ENCODE results near the gene CCT8.

CCT8 gene, protein sequence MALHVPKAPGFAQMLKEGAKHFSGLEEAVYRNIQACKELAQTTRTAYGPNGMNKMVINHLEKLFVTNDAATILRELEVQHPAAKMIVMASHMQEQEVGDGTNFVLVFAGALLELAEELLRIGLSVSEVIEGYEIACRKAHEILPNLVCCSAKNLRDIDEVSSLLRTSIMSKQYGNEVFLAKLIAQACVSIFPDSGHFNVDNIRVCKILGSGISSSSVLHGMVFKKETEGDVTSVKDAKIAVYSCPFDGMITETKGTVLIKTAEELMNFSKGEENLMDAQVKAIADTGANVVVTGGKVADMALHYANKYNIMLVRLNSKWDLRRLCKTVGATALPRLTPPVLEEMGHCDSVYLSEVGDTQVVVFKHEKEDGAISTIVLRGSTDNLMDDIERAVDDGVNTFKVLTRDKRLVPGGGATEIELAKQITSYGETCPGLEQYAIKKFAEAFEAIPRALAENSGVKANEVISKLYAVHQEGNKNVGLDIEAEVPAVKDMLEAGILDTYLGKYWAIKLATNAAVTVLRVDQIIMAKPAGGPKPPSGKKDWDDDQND
- long read RNA-seq, donor 1, transcript CCT8-210 (5 exons, 1,326 nt) = minor isoform, 7 of 198 reads
- long read RNA-seq, donor 1, transcript CCT8-201 (15 exons, 2,005 nt) = major isoform, 77 of 198 reads
- long read RNA-seq, donor 1, partial matches to known transcripts = 103 of 198 reads
- long read RNA-seq, donor 1, other reads (novel, unspliced or antisense) = 11 of 198 reads
- long read RNA-seq, donor 2, transcript CCT8-210 (5 exons, 1,326 nt) = minor isoform, 5 of 84 reads
- long read RNA-seq, donor 2, transcript CCT8-201 (15 exons, 2,005 nt) = major isoform, 23 of 84 reads
- long read RNA-seq, donor 2, partial matches to known transcripts = 50 of 84 reads
- long read RNA-seq, donor 2, other reads (novel, unspliced or antisense) = 5 of 84 reads
- long read RNA-seq, donor 3, transcript CCT8-210 (5 exons, 1,326 nt) = minor isoform, 5 of 63 reads
- long read RNA-seq, donor 3, transcript CCT8-201 (15 exons, 2,005 nt) = major isoform, 28 of 63 reads
- long read RNA-seq, donor 3, partial matches to known transcripts = 30 of 63 reads
- long read RNA-seq, donor 3, other reads (novel, unspliced or antisense) = 0 of 63 reads
- long read RNA-seq, donor 4, transcript CCT8-210 (5 exons, 1,326 nt) = minor isoform, 5 of 111 reads
- long read RNA-seq, donor 4, transcript CCT8-201 (15 exons, 2,005 nt) = major isoform, 29 of 111 reads
- long read RNA-seq, donor 4, partial matches to known transcripts = 72 of 111 reads
- long read RNA-seq, donor 4, other reads (novel, unspliced or antisense) = 5 of 111 reads
- long read RNA-seq, donor 5, transcript CCT8-201 (15 exons, 2,005 nt) = major isoform, 100 of 207 reads
- long read RNA-seq, donor 5, partial matches to known transcripts = 102 of 207 reads
- long read RNA-seq, donor 5, other reads (novel, unspliced or antisense) = 0 of 207 reads
- long read RNA-seq, donor 6, transcript CCT8-201 (15 exons, 2,005 nt) = major isoform, 47 of 124 reads
- long read RNA-seq, donor 6, partial matches to known transcripts = 68 of 124 reads
- long read RNA-seq, donor 6, other reads (novel, unspliced or antisense) = 6 of 124 reads
- long read RNA-seq, donor 7, transcript CCT8-201 (15 exons, 2,005 nt) = major isoform, 71 of 201 reads
- long read RNA-seq, donor 7, partial matches to known transcripts = 117 of 201 reads
- long read RNA-seq, donor 7, other reads (novel, unspliced or antisense) = 9 of 201 reads
- long read RNA-seq, donor 8, transcript CCT8-201 (15 exons, 2,005 nt) = major isoform, 38 of 107 reads
- long read RNA-seq, donor 8, partial matches to known transcripts = 59 of 107 reads
- long read RNA-seq, donor 8, other reads (novel, unspliced or antisense) = 7 of 107 reads

- DNase-seq = peak; percentile 87
Measured at GRCh38 chr21:29073222-29074006, at the start of gene CCT8. TSS of gene CCT8 (minus strand) at chr21:29073648. CDS start at chr21:29073590, 58 bp downstream.

- DNase-seq = no peak
Measured at GRCh38 chr21:29121759-29122158, 48.3 kb upstream of the CCT8 start.

- DNase-seq = no peak
Measured at GRCh38 chr21:29117372-29117955, 44.0 kb upstream of the CCT8 start.

DNA sequence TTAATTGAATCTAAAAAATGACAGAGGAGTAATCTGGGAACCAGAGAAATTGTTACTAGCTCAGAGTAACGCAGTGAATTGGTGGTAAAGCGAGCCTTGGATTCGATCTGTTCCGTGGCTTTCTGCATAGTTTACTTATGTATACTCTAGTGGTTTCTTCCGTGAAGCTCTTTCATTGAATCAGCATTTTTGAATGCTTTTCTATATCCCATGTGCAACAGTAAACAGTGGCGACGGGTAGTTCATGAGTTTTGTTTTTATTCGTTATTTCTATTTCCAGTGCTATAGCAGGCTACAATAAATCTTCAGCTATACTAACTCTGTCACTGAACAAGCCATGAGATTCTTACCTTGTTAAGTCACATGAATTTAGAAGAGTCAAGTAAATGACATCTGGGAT, 42.5 kb upstream of the CCT8 start:
- no peak for DNase-seq

DNA sequence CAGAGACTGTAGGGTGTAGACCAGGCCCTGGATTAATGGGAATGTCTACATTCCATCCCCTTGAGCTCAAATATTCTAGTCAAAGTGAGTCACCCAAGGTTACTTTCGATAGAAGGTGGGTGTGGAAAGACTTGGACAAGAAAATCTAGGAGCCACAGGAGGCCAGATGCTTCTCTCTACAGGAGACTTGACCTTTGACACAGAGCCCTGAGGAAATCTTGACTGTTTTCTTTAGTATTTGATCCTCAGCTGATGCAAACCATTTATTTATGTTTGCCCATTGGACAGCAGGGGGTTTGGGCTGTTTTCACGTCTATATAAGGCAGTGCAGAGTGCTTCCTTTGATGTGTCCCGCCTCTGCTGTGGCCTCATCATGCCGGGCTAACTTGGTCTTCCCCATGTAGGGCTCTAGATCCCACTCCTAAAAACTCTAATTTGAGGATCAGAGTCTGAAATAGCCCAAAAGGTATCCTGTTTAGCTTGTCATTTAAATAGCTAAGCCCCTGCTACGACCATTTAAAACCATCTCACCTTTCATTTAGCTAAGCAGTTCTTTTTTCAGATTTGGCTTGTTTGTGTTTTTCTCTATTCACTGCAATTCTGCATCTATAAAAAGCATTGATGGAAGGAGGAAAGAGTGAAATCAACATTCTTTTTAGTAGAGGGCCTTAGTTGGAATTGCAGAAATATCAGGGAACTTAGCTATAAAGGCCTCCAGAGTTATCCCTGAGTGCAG, 41.5 kb upstream of the CCT8 start:
- DNase-seq = no peak

DNA sequence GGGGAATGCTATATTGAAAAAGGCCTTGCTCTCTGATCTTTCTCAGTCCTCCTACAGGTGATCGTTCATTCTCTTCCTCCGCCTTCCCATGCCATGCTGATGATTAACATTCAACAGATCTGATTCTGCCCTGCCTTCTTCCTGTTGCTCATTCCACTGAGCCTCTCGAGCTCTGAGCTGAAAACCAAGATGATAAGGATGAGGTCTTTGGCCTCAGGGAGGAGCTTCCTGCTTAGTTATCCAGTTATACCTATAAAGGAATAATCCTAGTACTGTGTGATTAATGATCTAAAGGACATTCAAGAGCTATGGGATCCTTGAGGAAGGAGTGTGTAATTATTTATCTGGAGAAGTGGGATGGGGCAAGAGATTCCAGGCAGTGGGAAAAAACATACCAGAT, 31.8 kb upstream of the CCT8 start:
- no peak for DNase-seq

GRCh38 chr21:29104239-29104708, 30.8 kb upstream of the CCT8 start:
- DNase-seq = no peak

DNA sequence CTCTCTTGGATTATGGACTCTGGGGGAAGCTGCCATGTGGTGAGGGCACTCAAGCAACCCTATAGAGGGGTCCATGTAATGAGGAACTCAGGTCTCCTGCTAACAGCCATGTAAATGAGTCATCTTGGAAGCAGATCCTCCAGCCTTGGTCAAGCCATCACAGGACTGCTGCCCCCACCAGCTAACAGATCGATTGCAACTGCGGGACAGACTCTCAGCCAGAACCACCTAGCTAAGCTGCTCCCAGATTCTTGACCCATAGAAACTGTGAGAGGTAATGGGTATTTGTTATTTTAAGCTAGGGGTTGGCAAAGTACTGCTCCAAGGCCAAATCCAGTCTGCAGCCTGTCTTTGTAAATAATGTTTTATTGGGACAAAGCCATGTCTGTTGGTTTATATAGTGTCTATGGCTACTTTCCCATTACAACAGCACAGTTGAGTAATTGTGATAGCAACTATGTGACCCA, 29.4 kb upstream of the CCT8 start:
- DNase-seq = no peak

- DNase-seq = no peak
Measured at GRCh38 chr21:29098156-29098555, 24.7 kb upstream of the CCT8 start.

- DNase-seq = no peak
Measured at GRCh38 chr21:29096218-29097015, 23.0 kb upstream of the CCT8 start.

DNA sequence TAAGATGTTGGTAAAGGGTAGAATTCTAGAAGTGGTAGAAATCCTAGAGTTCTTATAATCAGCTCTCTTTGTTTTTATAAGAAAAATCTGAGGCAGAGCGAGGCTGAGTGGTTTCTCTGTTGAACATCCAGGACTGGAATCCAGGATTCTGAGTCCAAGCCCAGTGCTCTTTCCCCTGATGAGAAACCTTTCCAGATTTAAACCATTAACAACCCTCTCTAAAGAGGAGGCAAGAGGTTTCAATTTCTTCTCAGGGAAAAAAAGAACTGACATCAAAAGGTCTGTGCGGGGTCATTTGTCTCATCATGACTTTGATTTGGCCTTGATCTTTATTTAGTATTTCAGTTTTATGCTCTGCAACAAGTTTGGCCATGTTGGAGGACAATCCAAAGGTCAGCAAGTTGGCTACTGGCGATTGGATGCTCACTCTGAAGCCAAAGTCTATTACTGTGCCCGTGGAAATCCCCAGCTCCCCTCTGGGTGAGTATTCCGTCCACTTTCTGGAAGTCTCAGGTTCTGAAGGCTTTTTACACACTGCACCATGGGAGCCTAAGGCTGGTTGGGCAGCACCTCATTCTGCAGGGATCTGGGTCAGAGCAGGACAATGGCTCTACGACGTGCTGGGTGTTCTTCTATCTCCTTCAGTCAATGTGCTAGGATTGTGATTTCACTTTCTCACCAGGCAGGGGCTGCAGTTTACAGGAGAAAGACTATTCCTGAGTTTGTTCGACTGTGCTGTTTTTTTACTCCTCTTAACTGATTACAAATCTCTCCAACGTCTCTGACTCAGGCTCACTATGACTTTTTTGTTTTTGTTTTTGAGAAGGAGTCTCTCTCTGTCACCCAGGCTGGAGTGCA, 18.9 kb upstream of the CCT8 start:
- DNase-seq = no peak

GRCh38 chr21:29091033-29091432, 17.6 kb upstream of the CCT8 start:
- DNase-seq = no peak

DNA sequence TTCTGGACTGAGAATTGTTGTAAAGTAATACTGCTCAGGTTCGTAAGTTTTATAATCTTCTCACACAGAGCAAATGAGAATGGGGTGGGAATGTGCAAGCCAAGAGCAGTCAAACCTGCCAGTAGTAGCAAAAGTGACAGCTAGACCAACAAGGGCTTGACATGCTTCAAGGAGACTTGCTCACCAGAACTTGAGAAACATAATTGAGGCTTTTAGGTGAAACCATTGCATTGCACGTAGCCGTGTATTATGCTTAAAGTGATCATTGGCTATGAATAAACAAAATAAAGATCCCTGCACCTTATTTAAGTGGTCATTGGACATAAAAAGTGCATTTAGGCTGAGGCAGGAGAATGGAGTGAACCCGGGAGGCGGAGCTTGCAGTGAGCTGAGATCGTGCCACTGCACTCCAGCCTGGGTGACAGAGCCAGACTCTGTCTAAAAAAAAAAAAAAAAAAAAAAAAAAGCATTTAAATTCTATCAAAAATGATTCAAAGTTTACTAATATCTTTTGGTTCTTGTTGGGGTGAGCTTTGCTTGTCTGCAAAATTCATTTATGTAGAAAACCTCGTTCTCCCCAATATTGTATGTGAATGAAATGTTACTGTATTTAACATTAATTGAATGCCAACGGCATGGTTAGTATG, 11.8 kb upstream of the CCT8 start:
- no peak for DNase-seq

GRCh38 chr21:29084372-29084771, 10.9 kb upstream of the CCT8 start:
- no peak for DNase-seq

DNA sequence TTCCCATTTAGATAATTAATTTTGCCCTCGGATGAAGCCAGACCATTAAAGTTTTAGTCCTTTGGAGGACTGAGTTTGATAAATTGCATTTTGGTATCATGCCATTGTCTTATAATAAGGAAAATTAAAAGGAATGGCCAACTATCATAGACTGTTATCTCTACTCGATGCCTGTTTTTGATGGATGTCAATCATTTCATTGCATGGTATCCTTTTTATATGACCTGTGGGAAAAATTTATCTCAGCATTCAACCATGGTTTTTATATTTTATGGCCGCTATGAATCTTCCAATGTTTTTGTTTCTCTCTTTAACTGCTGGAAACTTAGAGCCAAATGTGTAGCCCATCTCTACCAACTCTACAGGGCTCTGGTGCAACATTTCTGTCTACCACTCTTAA, 9.9 kb upstream of the CCT8 start:
- DNase-seq = no peak

DNA sequence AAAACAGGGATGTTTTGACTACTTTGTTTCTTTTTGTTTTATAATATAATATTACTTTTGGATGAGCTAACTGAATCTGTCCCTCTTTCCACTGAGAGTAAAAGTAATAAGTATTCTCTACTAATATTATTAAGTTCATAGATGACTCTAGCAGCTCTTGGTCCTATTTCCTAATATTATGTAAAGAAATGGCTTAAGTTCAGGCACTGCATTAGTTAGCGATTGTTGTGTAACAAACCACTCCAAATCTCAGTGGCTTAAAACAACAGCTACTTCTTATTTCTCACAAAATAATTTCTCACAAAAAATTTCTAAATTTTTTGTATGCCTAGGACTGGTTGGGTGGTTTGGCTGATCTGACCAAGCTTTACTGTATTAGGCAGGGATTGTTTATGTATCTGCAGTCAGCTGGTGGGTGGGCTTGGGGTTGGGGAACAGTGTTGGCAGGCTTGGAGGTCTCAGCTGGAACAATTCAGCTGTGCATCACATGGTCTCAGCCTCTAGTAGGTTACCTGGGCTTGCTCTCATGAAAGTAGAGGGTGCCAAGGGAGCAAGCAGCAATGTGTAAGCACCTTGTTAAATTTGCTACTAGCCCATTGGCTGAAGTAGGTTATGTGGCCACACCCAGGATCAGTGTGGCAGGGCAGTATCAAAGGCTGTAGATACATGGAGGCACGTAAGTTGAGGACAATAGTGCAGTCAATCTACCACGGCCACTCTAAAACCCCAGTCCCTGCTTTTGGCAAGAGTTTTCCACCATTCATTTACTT, 8.8 kb upstream of the CCT8 start:
- no peak for DNase-seq

Data from right kidney (tissue), 9 donors.